Hepatocyte (in vitro differentiated cells): ENCODE measurements around the gene PRELP.

ENCODE experiments used
- CTCF ChIP-seq: fragments of 200-600 bp; sonication (generic); IDR thresholded peaks from 2 replicates; pipeline ENCODE4 v1.5.1; 2016; ENCODE audit warnings: antibody characterized with exemption, mild to moderate bottlenecking; ENCODE audit not compliant: poor library complexity
- EZH2 ChIP-seq: fragments of 200-600 bp; sonication (generic); IDR thresholded peaks from 2 replicates; pipeline ENCODE4 v1.6.1; 2016; ENCODE audit warnings: antibody characterized with exemption, mild to moderate bottlenecking, borderline replicate concordance

DNA sequence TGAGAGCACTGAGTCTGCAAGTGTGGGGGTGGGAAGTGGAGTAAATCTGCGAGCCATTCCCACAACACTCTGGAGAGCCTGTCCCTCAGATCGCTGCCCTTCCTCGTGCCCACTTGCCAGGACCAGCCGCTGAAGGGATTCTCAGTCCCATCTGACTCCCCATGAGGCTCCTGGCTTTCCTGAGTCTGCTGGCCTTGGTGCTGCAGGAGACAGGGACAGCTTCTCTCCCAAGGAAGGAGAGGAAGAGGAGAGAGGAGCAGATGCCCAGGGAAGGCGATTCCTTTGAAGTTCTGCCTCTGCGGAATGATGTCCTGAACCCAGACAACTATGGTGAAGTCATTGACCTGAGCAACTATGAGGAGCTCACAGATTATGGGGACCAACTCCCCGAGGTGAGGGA, 20.2 kb downstream of the PRELP start:
- TF ChIP-seq CTCF (no peak), EZH2 (no peak)
